SK-MEL-5 (cell line): ENCODE data around the gene ATF6. TPM values are rescaled to one million over a fixed set of nuclear protein-coding genes. Genes with fewer than 3 reads are reported as not detected.

Experiments used
- DNase-seq: peaks from one replicate; pipeline ENCODE4 v3.0.0-alpha.2; 2016; ENCODE audit warnings: low read depth, low spot score
- in situ Hi-C: cut with HindIII; loops from 2 replicates; pipeline ENCODE4 v1.10.0; 2016; ENCODE audit warnings: low sequenced_read_pairs, high pct_unique_total_duplicates, low pct_unique_long_range_greater_than_20kb
- total RNA-seq: library from RNA; depleted of rRNA; stranded (reverse); fragments of >200 nt; shearing (Covaris generic); gene quantifications from 2 replicates; pipeline ENCODE4 v1.2.3, GENCODE V29; 2014

The ATF6 gene
- total RNA-seq, 1 experiment from 2014 or later, result 38.8 TPM

- in situ Hi-C loops, result no loop called here
- no peak for DNase-seq
Measured at GRCh38 chr1:161730050-161730564, 36.0 kb upstream of the ATF6 start.

- in situ Hi-C loops, result no loop called here
- no peak for DNase-seq
Measured at GRCh38 chr1:161731241-161731640, 34.9 kb upstream of the ATF6 start.

- in situ Hi-C loops, result no loop called here
- DNase-seq, result no peak
Measured at GRCh38 chr1:161731981-161732718, 34.0 kb upstream of the ATF6 start.

GRCh38 chr1:161733526-161733925, 32.6 kb upstream of the ATF6 start:
- no peak for DNase-seq
- in situ Hi-C loops, result no loop called here

- DNase-seq, result no peak
- in situ Hi-C loops, result no loop called here
Measured at GRCh38 chr1:161735837-161736236, 30.3 kb upstream of the ATF6 start.

- in situ Hi-C loops, result no loop called here
Measured at GRCh38 chr1:161736335-161736969, 29.7 kb upstream of the ATF6 start.

GRCh38 chr1:161737625-161738024, 28.5 kb upstream of the ATF6 start:
- in situ Hi-C loops, result no loop called here
- no peak for DNase-seq

More at GRCh38 chr1:161736335-161736969, 29.7 kb upstream of the ATF6 start:
- no peak for DNase-seq

GRCh38 chr1:161738627-161739287, 27.4 kb upstream of the ATF6 start:
- in situ Hi-C loops, result no loop called here
- DNase-seq, result peak; percentile 94

GRCh38 chr1:161739865-161740566, 26.1 kb upstream of the ATF6 start:
- in situ Hi-C loops, result no loop called here
- DNase-seq, result no peak

GRCh38 chr1:161740921-161741320, 25.2 kb upstream of the ATF6 start:
- in situ Hi-C loops, result no loop called here
- DNase-seq, result no peak

GRCh38 chr1:161743231-161743630, 22.9 kb upstream of the ATF6 start:
- DNase-seq, result no peak
- in situ Hi-C loops, result no loop called here

GRCh38 chr1:161747801-161748200, 18.3 kb upstream of the ATF6 start:
- in situ Hi-C loops, result no loop called here
- no peak for DNase-seq

GRCh38 chr1:161749509-161750407, 16.4 kb upstream of the ATF6 start, which contains the start of gene DUSP12:
Gene DUSP12, plus strand, starts transcription at chr1:161749786. Its CDS starts 16 bp downstream, at chr1:161749802.
- peak; percentile 97 for DNase-seq
- in situ Hi-C loops, result no loop called here

GRCh38 chr1:161763522-161764098, 2.5 kb upstream of the ATF6 start:
- in situ Hi-C loops, result no loop called here
- peak; percentile 51 for DNase-seq

- no peak for DNase-seq
- in situ Hi-C loops, result no loop called here
Measured at GRCh38 chr1:161768461-161768860, 2.3 kb downstream of the ATF6 start.

- no peak for DNase-seq
- in situ Hi-C loops, result no loop called here
Measured at GRCh38 chr1:161768986-161769672, 3.0 kb downstream of the ATF6 start.
